ENCODE data around the gene EI24. TPM values are rescaled to one million over a fixed set of nuclear protein-coding genes. Genes with fewer than 3 reads are reported as not detected.
A peak's percentile ranks its signal among the peaks of the same experiment; 100 is the strongest.

Gene EI24
- total RNA-seq, 4 donors from 2014 or later, result 53.9 to 107 (median 80.4) TPM

GRCh38 chr11:125592305-125593113 is 23.2 kb downstream of the EI24 start, which contains the start of gene STT3A:
Gene STT3A, plus strand, starts transcription at chr11:125592852. Its CDS starts 3,064 bp downstream, at chr11:125595916.
- Histone ChIP-seq H3K27ac (peak within 1 kb of the TSS; percentile 90 to 97 (median 94)), H3K36me3 (peaks cover 0 to 4% (median 1%) of the 10 kb centered on the region in 4 donors), H3K27me3 (no peaks in the 10 kb centered on the region), H3K4me1 (peaks cover 14 to 30% (median 25%) of the 10 kb centered on the region in 4 donors), H3K4me3 (peak within 1 kb of the TSS; percentile 77 to 96 (median 79)), H3K9me3 (no peaks in the 10 kb centered on the region)
- peak; percentile 99 for DNase-seq
- WGBS, 2 donors (ENCODE audit: low coverage in 1 of 2), result 0 to 1% methylated on average over 3 to 50 of the region's 55 CpGs
- in situ Hi-C loops (cut with MboI; ENCODE audit: low pct_ligation_motif_present in 1 of 4, low pct_unique_long_range_greater_than_20kb in 1 of 4, low sequenced_read_pairs in 3 of 4), result loop anchor here in 1 of 4 donors (25.0 kb wide), 1 partner anchor 620 kb away; the partner anchor contains the start of genes FAM118B and RPUSD4
- intact Hi-C loops (cut with DNase I; ENCODE audit: low total_unique reads), result no loop called here
- TF ChIP-seq POLR2AphosphoS5 (IDR thresholded peaks at IDR 0.05) (peak; percentile 97 to 98 (median 98)), EP300 (IDR thresholded peaks at IDR 0.05; ENCODE audit: low read depth) (no peak), POLR2A (IDR thresholded peaks at IDR 0.05) (peak; percentile 92), CTCF (IDR thresholded peaks at IDR 0.05) (no peak)

DNA sequence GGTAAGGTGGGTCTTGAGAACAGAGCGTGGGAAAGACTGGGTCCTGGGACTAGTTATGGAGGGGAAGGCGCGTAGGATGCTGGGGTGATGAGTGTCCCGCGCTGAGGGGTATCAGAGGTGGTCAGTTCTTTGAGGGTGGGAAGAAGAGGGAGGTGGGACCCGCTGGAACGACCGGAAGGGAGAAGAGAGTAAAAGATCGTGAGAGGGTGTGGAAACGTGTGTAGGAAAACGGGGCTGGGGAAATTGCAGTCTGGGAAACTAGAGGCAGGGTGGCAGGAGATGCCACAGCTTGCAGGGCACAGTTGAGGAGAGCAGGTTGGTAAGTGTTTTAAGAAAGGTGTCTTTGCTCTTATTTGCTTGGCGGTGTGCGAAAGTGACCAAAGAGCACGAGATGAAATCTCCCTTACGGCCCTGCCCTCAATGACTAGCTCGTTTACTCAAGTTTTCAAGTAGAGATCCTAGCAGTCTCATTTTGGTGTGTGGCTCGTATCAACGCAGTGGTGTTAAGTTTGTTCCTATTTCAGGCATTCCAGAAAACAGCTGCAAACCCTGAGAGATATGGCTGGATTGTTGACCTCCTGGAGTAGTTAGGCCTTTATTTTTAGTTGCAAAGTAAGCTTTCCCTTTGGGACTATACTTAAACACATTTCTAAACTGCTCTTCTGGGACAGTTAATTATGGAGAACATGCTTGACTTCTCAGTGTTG is 24.0 kb downstream of the EI24 start:
- peak; percentile 22 for DNase-seq
- intact Hi-C loops (cut with DNase I; ENCODE audit: low total_unique reads), result no loop called here
- no peaks in the 10 kb centered on the region for H3K27me3 ChIP-seq
- H3K9me3 ChIP-seq, result no peaks in the 10 kb centered on the region
- peak overlapping the region; percentile 77 to 96 (median 79) for H3K4me3 ChIP-seq
- H3K4me1 ChIP-seq, result peaks cover 14 to 30% (median 25%) of the 10 kb centered on the region in 4 donors
- H3K27ac ChIP-seq, result peak overlapping the region; percentile 85 to 97 (median 90)
- in situ Hi-C loops (cut with MboI; ENCODE audit: low pct_ligation_motif_present in 1 of 4, low pct_unique_long_range_greater_than_20kb in 1 of 4, low sequenced_read_pairs in 3 of 4), result loop anchor here in 1 of 4 donors (25.0 kb wide), 1 partner anchor 619 kb away; the partner anchor contains the start of genes FAM118B and RPUSD4
- peaks cover 0 to 10% (median 2%) of the 10 kb centered on the region in 4 donors for H3K36me3 ChIP-seq
- 0 to 1% methylated on average over 10 to 18 of the region's 18 CpGs for WGBS, 2 donors (ENCODE audit: low coverage in 1 of 2)
- TF ChIP-seq POLR2AphosphoS5 (IDR thresholded peaks at IDR 0.05), result no peak
- TF ChIP-seq POLR2A (IDR thresholded peaks at IDR 0.05), result no peak
- no peak for TF ChIP-seq CTCF (IDR thresholded peaks at IDR 0.05)
- no peak for TF ChIP-seq EP300 (IDR thresholded peaks at IDR 0.05; ENCODE audit: low read depth)

GRCh38 chr11:125594958-125595357 is 25.7 kb downstream of the EI24 start:
- Histone ChIP-seq H3K27me3 (no peaks in the 10 kb centered on the region), H3K36me3 (peaks cover 0 to 25% (median 5%) of the 10 kb centered on the region in 4 donors), H3K4me1 (peaks cover 14 to 33% (median 25%) of the 10 kb centered on the region in 4 donors), H3K27ac (no peak overlapping the region), H3K9me3 (no peaks in the 10 kb centered on the region), H3K4me3 (no peak overlapping the region)
- WGBS, 2 donors (ENCODE audit: low coverage in 1 of 2), result 53 to 71% methylated on average over 2 to 3 of the region's 3 CpGs
- in situ Hi-C loops (cut with MboI; ENCODE audit: low pct_ligation_motif_present in 1 of 4, low pct_unique_long_range_greater_than_20kb in 1 of 4, low sequenced_read_pairs in 3 of 4), result loop anchor here in 1 of 4 donors (25.0 kb wide), 1 partner anchor 617 kb away; the partner anchor contains the start of genes FAM118B and RPUSD4
- TF ChIP-seq CTCF (IDR thresholded peaks at IDR 0.05) (no peak), POLR2A (IDR thresholded peaks at IDR 0.05) (no peak), POLR2AphosphoS5 (IDR thresholded peaks at IDR 0.05) (no peak), EP300 (IDR thresholded peaks at IDR 0.05; ENCODE audit: low read depth) (no peak)
- intact Hi-C loops (cut with DNase I; ENCODE audit: low total_unique reads), result no loop called here
- no peak for DNase-seq
